Measurements from ENCODE around the gene HAGH. TPM values are rescaled to one million over a fixed set of nuclear protein-coding genes. Genes with fewer than 3 reads are reported as not detected.
A peak's percentile ranks its signal among the peaks of the same experiment; 100 is the strongest.

The HAGH gene
- total RNA-seq, 2 experiments from 2014 or later = 26.9 to 29.9 TPM

DNA sequence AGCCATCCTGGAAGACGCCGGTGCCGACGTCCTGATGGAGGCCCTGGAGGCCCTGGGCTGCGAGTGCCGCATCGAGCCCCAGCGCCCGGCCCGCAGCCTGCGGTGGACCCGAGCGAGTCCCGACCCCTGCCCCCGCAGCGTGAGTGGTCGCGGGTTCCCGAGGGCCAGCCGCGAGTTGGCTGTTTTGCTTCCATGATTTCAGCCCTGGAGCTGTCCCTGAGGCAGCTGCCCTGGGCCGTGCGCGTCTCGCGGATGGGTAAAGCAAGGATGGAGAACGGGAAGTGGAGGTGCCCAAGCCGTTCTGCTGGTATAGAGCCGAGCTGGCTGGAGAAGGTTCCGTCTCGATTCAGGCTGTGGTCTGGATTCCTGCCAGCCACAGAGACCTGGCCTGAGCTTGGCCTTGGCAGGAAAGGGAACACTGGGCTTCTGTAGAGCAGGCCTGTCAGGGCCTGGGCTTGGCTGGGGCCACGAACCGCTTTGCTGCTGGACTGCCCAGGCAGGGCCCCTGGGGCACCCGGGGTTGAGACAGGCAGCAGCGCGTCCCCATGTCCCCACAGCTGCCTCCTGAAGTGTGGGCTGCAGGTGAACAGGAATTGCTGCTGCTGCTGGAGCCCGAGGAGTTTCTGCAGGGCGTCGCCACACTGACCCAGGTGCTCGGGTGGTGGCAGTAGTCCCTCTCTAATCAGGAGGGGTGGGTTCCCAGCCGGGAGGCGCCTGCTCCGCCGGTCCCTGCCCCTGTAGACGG is 52.8 kb downstream of the HAGH start:
- Histone ChIP-seq H2AFZ (ENCODE audit: low read length) (no peak overlapping the region), H3K4me1 (ENCODE audit: insufficient read depth, low read length, poor library complexity, severe bottlenecking) (peaks cover 23% of the 10 kb centered on the region), H3K36me3 (ENCODE audit: insufficient read depth, low read length) (peaks cover 66% of the 10 kb centered on the region), H3K4me3 (ENCODE audit: low read depth, low read length, poor library complexity, severe bottlenecking) (peak overlapping the region; percentile 98), H3K9me3 (ENCODE audit: low read length) (no peaks in the 10 kb centered on the region), H4K20me1 (ENCODE audit: insufficient read depth, low read length) (no peaks in the 10 kb centered on the region), H3K79me2 (ENCODE audit: insufficient read depth, low read depth, low read length) (peaks cover 26% of the 10 kb centered on the region; the same call in 1 of the 2 replicates), H3K4me2 (ENCODE audit: low read length) (peak overlapping the region; percentile 100), H3K9me2 (ENCODE audit: insufficient read depth, low read length) (no peaks in the 10 kb centered on the region), H3K27ac (ENCODE audit: low read depth, low read length, poor library complexity, severe bottlenecking) (peak overlapping the region; percentile 89)
- DNase-seq (ENCODE audit: low spot score) = peak; percentile 50
- BruUV-seq (replicated peaks) = no TSS peak
- CTCF ChIA-PET (ENCODE audit: unreplicated experiment) = no interaction called here
- intact Hi-C loops (cut with micrococcal nuclease; ENCODE audit: unreplicated experiment) = loop anchor here (1.0 to 5.0 kb wide), 4 partner anchors 8 to 162 kb away; partner anchors contain the start of genes CRAMP1, IFT140, JPT2 and MAPK8IP3
- TF ChIP-seq, protein P1, sequence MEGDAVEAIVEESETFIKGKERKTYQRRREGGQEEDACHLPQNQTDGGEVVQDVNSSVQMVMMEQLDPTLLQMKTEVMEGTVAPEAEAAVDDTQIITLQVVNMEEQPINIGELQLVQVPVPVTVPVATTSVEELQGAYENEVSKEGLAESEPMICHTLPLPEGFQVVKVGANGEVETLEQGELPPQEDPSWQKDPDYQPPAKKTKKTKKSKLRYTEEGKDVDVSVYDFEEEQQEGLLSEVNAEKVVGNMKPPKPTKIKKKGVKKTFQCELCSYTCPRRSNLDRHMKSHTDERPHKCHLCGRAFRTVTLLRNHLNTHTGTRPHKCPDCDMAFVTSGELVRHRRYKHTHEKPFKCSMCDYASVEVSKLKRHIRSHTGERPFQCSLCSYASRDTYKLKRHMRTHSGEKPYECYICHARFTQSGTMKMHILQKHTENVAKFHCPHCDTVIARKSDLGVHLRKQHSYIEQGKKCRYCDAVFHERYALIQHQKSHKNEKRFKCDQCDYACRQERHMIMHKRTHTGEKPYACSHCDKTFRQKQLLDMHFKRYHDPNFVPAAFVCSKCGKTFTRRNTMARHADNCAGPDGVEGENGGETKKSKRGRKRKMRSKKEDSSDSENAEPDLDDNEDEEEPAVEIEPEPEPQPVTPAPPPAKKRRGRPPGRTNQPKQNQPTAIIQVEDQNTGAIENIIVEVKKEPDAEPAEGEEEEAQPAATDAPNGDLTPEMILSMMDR (conservative IDR thresholded peaks at IDR 0.05; ENCODE audit: low read length) = no peak; the same call in 1 of the 2 replicates
- no peak for TF ChIP-seq EZH2phosphoT487 (IDR thresholded peaks at IDR 0.05; ENCODE audit: borderline replicate concordance, low read depth, low read length)
- POLR2A ChIA-PET = no interaction called here

DNA sequence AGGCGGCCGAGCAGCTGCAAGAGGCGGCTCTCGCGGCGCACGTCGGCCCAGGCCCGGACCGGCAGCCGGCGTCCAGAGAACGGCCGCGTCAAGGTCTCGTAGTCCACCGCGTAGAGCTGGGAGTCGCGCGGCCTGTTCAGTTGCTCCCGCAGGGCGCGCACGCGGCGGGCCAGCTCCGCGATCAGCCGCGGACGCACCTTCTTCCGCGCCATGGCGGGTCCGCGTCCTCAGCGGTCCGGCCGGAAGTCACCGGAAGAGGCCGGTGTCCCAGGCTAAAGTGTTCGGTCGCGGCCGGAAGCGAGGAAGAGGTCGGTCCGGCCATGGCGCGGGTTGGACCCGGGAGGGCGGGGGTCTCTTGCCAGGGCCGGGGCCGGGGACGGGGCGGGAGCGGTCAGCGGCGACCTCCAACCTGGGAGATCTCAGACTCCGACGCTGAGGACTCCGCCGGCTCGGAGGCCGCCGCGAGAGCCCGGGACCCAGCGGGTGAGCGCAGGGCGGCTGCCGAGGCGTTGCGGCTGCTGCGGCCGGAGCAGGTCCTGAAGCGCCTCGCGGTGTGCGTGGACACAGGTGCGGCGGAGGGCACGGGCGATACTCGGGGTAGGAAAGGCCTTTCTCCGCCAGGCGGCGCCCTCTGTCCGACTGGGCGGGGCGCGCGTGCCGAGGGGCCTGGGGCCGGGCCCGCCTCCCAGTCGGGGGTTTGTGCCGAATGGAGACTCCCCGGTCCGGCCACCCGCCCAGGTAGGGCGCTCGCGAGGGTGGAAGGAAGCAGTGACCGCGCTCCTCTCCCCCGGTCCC is 53.5 kb downstream of the HAGH start, which contains the start of gene MRPS34:
TSS of gene MRPS34 (minus strand) at position 227 of the 795 bp plus-strand sequence. CDS start at position 212, 15 bp downstream.
- intact Hi-C loops (cut with micrococcal nuclease; ENCODE audit: unreplicated experiment) = loop anchor here (1.0 to 5.0 kb wide), 4 partner anchors 9 to 161 kb away; partner anchors contain the start of genes CRAMP1, IFT140, JPT2 and MAPK8IP3
- peak; percentile 92 for DNase-seq (ENCODE audit: low spot score)
- Histone ChIP-seq H3K9me3 (ENCODE audit: low read length) (no peaks in the 10 kb centered on the region), H3K4me1 (ENCODE audit: insufficient read depth, low read length, poor library complexity, severe bottlenecking) (peaks cover 23% of the 10 kb centered on the region), H3K9me2 (ENCODE audit: insufficient read depth, low read length) (no peaks in the 10 kb centered on the region), H3K4me3 (ENCODE audit: low read depth, low read length, poor library complexity, severe bottlenecking) (peak within 1 kb of the TSS; percentile 98), H3K36me3 (ENCODE audit: insufficient read depth, low read length) (peaks cover 67% of the 10 kb centered on the region), H2AFZ (ENCODE audit: low read length) (peak within 1 kb of the TSS; percentile 40; the same call in 1 of the 2 replicates), H3K4me2 (ENCODE audit: low read length) (peak within 1 kb of the TSS; percentile 100), H4K20me1 (ENCODE audit: insufficient read depth, low read length) (no peaks in the 10 kb centered on the region), H3K27ac (ENCODE audit: low read depth, low read length, poor library complexity, severe bottlenecking) (peak within 1 kb of the TSS; percentile 89), H3K79me2 (ENCODE audit: insufficient read depth, low read depth, low read length) (peaks cover 26% of the 10 kb centered on the region; the same call in 1 of the 2 replicates)
- ChIA-PET CTCF (ENCODE audit: unreplicated experiment) (no interaction called here), POLR2A (interaction anchor here (1.9 kb wide), 1 partner anchor 10 kb away, joined by 9 read pairs; the partner anchor contains the start of genes NUBP2 and SPSB3)
- no TSS peak for BruUV-seq (replicated peaks)
- no peak for TF ChIP-seq EZH2phosphoT487 (IDR thresholded peaks at IDR 0.05; ENCODE audit: borderline replicate concordance, low read depth, low read length)
- TF ChIP-seq, protein P1 (conservative IDR thresholded peaks at IDR 0.05; ENCODE audit: low read length) = peak; percentile 80

Measured in OCI-LY7 (cell line).